ENCODE data around the gene WNT3A. TPM values are rescaled to one million over a fixed set of nuclear protein-coding genes. Genes with fewer than 3 reads are reported as not detected.

Gene WNT3A
- polyA plus RNA-seq, 1 experiment: not detected

DNA sequence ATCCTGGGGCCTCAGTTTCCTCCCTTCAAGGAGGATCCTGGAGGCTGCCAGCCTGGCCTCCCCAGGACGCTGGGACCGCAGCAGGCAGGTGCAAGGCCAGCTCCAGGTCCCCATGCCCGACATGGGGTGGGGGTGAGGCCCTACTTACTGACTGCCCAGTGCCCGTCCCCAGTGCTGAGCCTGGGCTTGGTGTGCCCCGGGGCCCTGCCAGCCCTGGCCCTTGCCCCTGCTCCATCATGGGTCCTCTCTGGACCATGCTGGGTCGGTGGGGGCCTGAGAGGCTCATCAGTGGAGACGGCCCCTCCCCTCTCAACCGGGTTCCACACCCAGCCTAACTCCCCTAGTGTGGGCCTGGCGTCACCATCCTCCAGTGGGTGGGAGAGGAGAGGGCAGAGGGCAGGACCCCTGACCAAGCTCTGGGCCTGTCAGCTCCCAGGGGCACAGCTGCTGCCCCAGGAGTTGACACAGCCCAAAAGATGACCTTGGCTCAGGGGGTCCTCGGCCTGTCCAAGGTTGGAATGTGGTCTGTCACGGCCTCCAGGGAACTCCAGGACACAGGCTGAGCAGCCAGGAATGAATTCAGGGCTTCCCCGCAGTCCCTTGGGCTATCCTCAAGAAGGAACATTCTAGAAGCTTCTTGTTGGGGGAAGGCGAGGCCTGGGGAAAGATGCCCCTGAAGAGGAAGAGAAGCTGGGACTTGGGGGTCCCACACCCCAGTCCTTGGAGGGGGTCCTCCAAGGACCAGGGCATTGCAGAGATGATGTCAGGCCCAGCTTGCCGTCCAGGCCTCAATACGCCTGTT, 58.1 kb downstream of the WNT3A start:
- TF ChIP-seq, protein P1, sequence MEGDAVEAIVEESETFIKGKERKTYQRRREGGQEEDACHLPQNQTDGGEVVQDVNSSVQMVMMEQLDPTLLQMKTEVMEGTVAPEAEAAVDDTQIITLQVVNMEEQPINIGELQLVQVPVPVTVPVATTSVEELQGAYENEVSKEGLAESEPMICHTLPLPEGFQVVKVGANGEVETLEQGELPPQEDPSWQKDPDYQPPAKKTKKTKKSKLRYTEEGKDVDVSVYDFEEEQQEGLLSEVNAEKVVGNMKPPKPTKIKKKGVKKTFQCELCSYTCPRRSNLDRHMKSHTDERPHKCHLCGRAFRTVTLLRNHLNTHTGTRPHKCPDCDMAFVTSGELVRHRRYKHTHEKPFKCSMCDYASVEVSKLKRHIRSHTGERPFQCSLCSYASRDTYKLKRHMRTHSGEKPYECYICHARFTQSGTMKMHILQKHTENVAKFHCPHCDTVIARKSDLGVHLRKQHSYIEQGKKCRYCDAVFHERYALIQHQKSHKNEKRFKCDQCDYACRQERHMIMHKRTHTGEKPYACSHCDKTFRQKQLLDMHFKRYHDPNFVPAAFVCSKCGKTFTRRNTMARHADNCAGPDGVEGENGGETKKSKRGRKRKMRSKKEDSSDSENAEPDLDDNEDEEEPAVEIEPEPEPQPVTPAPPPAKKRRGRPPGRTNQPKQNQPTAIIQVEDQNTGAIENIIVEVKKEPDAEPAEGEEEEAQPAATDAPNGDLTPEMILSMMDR (IDR thresholded peaks at IDR 0.05; ENCODE audit: insufficient read depth, low read depth, low read length): no peak
- Histone ChIP-seq H3K36me3 (ENCODE audit: control insufficient read depth, insufficient read depth, low read length) (no peaks in the 10 kb centered on the region), H3K27me3 (ENCODE audit: control insufficient read depth, insufficient read depth, low read length) (peaks cover 12% of the 10 kb centered on the region), H3K4me3 (ENCODE audit: low read depth, low read length) (no peak overlapping the region)
- ChIA-PET CTCF (no interaction called here), POLR2A (no interaction called here)
- DNase-seq (ENCODE audit: low read depth): no peak

DNA sequence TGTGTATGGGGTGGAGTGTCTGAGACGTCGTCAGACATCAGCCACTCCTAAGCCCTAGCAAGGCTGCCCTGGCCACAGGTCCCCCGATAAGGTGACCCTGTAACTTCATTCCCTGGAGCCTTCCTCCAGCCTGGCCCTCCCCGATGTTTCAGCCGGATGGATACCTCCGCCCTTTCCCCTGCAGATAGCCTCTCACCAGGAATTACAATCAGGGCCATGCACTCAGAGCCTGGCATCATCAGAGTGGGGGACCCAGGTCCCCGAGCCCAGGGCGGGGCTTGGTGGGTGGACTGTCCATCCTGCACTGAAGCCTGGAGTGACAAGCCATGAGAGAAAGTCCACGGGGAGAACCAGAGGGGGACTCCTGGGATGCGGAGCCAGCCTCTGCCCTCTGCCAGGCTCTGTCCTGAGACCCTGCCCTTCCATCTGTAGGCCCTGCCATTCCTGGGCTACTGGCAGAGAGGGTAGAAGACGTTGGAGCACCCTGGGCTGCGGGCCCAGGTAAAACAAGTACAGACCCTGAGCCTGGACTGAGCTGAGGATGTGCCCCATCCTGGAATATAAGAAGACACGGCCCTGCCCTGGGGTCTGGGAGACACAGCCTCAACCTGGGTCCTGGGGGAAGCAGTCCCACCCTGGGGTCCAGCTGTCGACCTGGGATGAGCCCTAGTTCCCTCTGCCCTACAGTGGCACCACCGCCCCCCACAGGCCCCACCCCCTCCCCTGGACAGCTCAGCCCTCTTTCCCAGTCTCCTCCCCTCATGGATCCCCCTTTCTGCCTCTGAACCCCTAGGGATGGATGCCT, 58.9 kb downstream of the WNT3A start:
- TF ChIP-seq, protein P1 (IDR thresholded peaks at IDR 0.05; ENCODE audit: insufficient read depth, low read depth, low read length): no peak
- DNase-seq (ENCODE audit: low read depth): no peak
- Histone ChIP-seq H3K27me3 (ENCODE audit: control insufficient read depth, insufficient read depth, low read length) (peaks cover 8% of the 10 kb centered on the region), H3K36me3 (ENCODE audit: control insufficient read depth, insufficient read depth, low read length) (no peaks in the 10 kb centered on the region), H3K4me3 (ENCODE audit: low read depth, low read length) (no peak overlapping the region)
- POLR2A ChIA-PET: interaction anchor here (0.7 kb wide), 1 partner anchor 16 kb away, joined by 5 read pairs; no protein-coding TSS in a partner anchor
- CTCF ChIA-PET: no interaction called here

GRCh38 chr1:228066416-228066815, 59.6 kb downstream of the WNT3A start:
- TF ChIP-seq, protein P1 (IDR thresholded peaks at IDR 0.05; ENCODE audit: insufficient read depth, low read depth, low read length): no peak
- H3K36me3 ChIP-seq (ENCODE audit: control insufficient read depth, insufficient read depth, low read length): no peaks in the 10 kb centered on the region
- peaks cover 8% of the 10 kb centered on the region for H3K27me3 ChIP-seq (ENCODE audit: control insufficient read depth, insufficient read depth, low read length)
- no peak for DNase-seq (ENCODE audit: low read depth)
- no peak overlapping the region for H3K4me3 ChIP-seq (ENCODE audit: low read depth, low read length)
- ChIA-PET CTCF (no interaction called here), POLR2A (interaction anchor here (0.7 kb wide), 1 partner anchor 16 kb away, joined by 5 read pairs; no protein-coding TSS in a partner anchor)

DNA sequence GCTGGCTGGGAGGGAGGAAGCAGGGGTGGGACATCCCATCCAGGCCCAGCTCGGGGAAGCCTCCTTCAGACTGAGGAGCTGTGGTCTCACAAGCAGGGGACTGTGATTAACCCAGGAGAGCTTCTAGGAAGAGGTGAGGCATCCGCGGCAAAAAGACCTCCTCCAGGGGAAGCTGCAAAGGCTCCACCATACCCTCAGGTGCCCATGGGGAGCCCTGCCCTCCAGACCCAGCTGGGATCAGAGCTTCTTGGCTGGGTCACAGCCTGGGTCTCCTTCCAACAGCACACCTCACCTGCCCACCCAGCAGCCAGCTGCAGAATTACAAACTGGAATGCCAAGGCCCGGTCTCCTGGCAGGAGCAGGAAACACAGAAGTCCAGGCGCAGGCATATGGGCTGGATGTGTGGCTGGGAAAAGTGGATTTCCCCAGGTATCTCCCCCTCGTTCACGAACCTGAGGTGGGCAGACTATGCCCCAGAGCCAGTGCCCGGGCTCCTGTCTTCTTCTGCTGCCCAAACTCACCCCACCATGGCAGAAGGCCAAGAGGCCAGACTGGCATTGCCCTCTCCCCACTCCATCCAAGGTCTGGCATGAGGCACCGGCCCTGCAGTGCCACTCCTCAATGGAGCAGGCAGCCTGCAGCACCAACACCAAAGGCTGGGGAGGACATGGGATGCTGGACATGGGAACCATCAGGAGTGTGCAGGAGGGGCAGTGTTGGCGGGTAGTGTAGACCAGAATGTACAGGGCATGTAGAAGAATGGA, 60.3 kb downstream of the WNT3A start:
- POLR2A ChIA-PET: interaction anchor here (0.7 kb wide), 1 partner anchor 15 kb away, joined by 5 read pairs; no protein-coding TSS in a partner anchor
- CTCF ChIA-PET: no interaction called here
- Histone ChIP-seq H3K36me3 (ENCODE audit: control insufficient read depth, insufficient read depth, low read length) (no peaks in the 10 kb centered on the region), H3K4me3 (ENCODE audit: low read depth, low read length) (no peak overlapping the region), H3K27me3 (ENCODE audit: control insufficient read depth, insufficient read depth, low read length) (peaks cover 8% of the 10 kb centered on the region)
- TF ChIP-seq, protein P1 (IDR thresholded peaks at IDR 0.05; ENCODE audit: insufficient read depth, low read depth, low read length): no peak
- no peak for DNase-seq (ENCODE audit: low read depth)

All from BJ (cell line).